ENCODE results near the gene RBFOX1. TPM values are rescaled to one million over a fixed set of nuclear protein-coding genes. Genes with fewer than 3 reads are reported as not detected.
A peak's percentile ranks its signal among the peaks of the same experiment; 100 is the strongest.

The RBFOX1 gene
- total RNA-seq (10 to 100 TPM; 47.4 to 71.7 TPM), polyA plus RNA-seq (ENCODE audit: insufficient read length in 2 of 2) (100 to 1,000 TPM; 165 to 169 TPM)
- long read RNA-seq, donor 1, partial matches to known transcripts, result 46 of 48 reads
- long read RNA-seq, donor 1, other reads (novel, unspliced or antisense), result 0 of 48 reads
- long read RNA-seq, donor 2, result 0 reads
- long read RNA-seq, donor 3, partial matches to known transcripts, result 0 of 1 reads
- long read RNA-seq, donor 3, other reads (novel, unspliced or antisense), result 0 of 1 reads
- long read RNA-seq, donor 4, result 0 reads

DNA sequence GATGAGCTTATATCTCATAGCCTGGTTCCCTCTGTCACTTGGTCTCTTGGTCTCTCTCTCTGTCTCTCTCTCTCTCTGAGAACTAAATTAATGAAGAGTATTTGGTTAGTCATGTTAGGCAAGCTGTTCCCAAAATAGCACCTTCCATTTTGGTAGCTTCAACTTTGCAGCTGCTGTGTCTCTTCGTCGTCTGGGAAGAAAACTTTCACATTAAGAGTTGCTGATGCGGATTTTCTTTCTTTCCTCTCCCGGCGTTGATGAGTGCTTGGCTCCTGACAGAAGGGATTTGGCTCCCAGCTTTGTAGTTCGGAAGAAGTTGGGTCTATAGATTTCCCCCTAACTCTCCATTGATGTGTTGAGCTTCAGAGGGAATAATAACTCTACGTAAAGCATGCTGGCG lies at the start of gene RBFOX1:
Gene RBFOX1, plus strand, starts transcription at position 235 of the 400 bp plus-strand sequence.
- no peak for DNase-seq (ENCODE audit: low read depth in 4 of 6, low spot score in 6 of 6)
- no peaks in the 10 kb centered on the region for H3K4me1 ChIP-seq (ENCODE audit: control insufficient read depth, insufficient read depth, low read length)
- no peaks in the 10 kb centered on the region for H3K27me3 ChIP-seq (ENCODE audit: control insufficient read depth, insufficient read depth, low read length)
- H3K36me3 ChIP-seq (ENCODE audit: control insufficient read depth, insufficient read depth, low read length), result no peaks in the 10 kb centered on the region
- no peak within 1 kb of the TSS for H3K4me3 ChIP-seq (ENCODE audit: low read depth, low read length)
- 77% methylated on average over 4 of the region's 8 CpGs for WGBS (ENCODE audit: insufficient coverage)
- H3K9me3 ChIP-seq (ENCODE audit: control insufficient read depth, insufficient read depth, low read length), result no peaks in the 10 kb centered on the region
- no peak within 1 kb of the TSS for H3K27ac ChIP-seq (ENCODE audit: low read depth, low read length)

GRCh38 chr16:7284780-7285179 lies 47.9 kb upstream of the RBFOX1 start:
- Histone ChIP-seq H3K36me3 (ENCODE audit: control insufficient read depth, insufficient read depth, low read length) (no peaks in the 10 kb centered on the region), H3K4me3 (ENCODE audit: low read depth, low read length) (no peak overlapping the region), H3K27me3 (ENCODE audit: control insufficient read depth, insufficient read depth, low read length) (no peaks in the 10 kb centered on the region), H3K4me1 (ENCODE audit: control insufficient read depth, insufficient read depth, low read length) (no peaks in the 10 kb centered on the region), H3K9me3 (ENCODE audit: control insufficient read depth, insufficient read depth, low read length) (no peaks in the 10 kb centered on the region), H3K27ac (ENCODE audit: low read depth, low read length) (no peak overlapping the region)
- 82% methylated on average over 3 of the region's 4 CpGs for WGBS (ENCODE audit: insufficient coverage)
- no peak for DNase-seq (ENCODE audit: low read depth in 4 of 6, low spot score in 6 of 6)

DNA sequence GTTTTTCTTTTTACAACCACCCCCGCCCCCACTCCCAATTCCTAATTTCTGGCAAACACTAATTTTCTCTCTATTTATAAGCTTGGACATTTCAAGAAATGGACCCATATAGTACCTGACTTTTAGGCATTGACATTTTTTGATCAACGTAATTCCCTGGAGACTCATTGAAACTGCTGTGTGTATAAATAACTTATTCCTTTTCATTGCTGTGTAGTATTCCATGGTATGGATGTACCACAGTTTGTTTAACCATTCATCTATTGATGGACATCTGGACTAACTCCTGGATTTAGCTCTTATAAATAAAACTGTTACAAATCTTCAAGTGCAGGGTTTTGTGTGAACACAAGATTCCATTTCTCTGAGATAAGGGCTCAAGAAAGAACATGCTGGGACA lies 47.1 kb upstream of the RBFOX1 start:
- Histone ChIP-seq H3K36me3 (ENCODE audit: control insufficient read depth, insufficient read depth, low read length) (no peaks in the 10 kb centered on the region), H3K4me1 (ENCODE audit: control insufficient read depth, insufficient read depth, low read length) (no peaks in the 10 kb centered on the region), H3K27me3 (ENCODE audit: control insufficient read depth, insufficient read depth, low read length) (no peaks in the 10 kb centered on the region), H3K27ac (ENCODE audit: low read depth, low read length) (no peak overlapping the region), H3K4me3 (ENCODE audit: low read depth, low read length) (no peak overlapping the region), H3K9me3 (ENCODE audit: control insufficient read depth, insufficient read depth, low read length) (no peaks in the 10 kb centered on the region)
- WGBS (ENCODE audit: insufficient coverage), result 100% methylated on average over 1 of the region's 2 CpGs
- DNase-seq (ENCODE audit: low read depth in 4 of 6, low spot score in 6 of 6), result no peak

DNA sequence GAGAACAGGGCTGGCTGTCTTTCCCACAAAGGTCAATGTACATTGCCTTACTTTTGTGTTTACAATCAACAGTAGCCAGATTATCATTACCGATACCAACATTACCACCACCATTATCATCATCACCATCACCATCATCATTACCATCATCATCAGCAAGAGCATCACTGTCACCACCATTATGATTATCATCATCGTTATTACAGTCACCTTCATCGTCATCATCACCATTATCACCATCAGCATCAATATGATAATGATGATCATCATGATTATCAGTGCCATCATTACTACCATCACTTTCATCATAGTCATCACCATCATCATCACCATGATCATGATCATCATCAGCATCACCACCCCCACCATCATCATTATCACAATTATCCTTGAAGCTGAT lies 43.3 kb upstream of the RBFOX1 start:
- no peaks in the 10 kb centered on the region for H3K36me3 ChIP-seq (ENCODE audit: control insufficient read depth, insufficient read depth, low read length)
- DNase-seq (ENCODE audit: low read depth in 4 of 6, low spot score in 6 of 6), result no peak
- no peak overlapping the region for H3K27ac ChIP-seq (ENCODE audit: low read depth, low read length)
- H3K4me3 ChIP-seq (ENCODE audit: low read depth, low read length), result no peak overlapping the region
- WGBS (ENCODE audit: insufficient coverage), result 96% methylated on average over 3 of the region's 3 CpGs
- no peaks in the 10 kb centered on the region for H3K27me3 ChIP-seq (ENCODE audit: control insufficient read depth, insufficient read depth, low read length)
- no peaks in the 10 kb centered on the region for H3K9me3 ChIP-seq (ENCODE audit: control insufficient read depth, insufficient read depth, low read length)
- no peaks in the 10 kb centered on the region for H3K4me1 ChIP-seq (ENCODE audit: control insufficient read depth, insufficient read depth, low read length)

DNA sequence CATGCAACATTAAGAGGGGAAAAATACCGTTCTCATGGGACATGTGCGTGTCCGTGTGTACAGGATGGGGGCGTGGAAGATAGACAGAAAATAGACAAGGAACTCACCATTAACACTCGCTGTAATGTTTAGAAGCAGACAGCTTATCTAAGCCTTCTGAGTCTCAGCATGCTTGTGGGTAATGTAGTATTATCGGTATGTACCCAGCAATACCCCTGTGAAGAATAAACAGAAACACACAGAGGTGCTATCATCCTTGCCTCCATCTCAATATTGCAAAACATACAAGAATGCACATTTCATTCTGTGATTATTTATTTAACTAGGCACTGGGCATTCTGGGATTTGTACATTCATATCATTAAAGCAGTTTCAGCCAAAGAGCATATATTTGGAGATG lies 42.0 kb upstream of the RBFOX1 start:
- Histone ChIP-seq H3K27me3 (ENCODE audit: control insufficient read depth, insufficient read depth, low read length) (no peaks in the 10 kb centered on the region), H3K9me3 (ENCODE audit: control insufficient read depth, insufficient read depth, low read length) (no peaks in the 10 kb centered on the region), H3K27ac (ENCODE audit: low read depth, low read length) (no peak overlapping the region), H3K4me1 (ENCODE audit: control insufficient read depth, insufficient read depth, low read length) (no peaks in the 10 kb centered on the region), H3K36me3 (ENCODE audit: control insufficient read depth, insufficient read depth, low read length) (no peaks in the 10 kb centered on the region), H3K4me3 (ENCODE audit: low read depth, low read length) (no peak overlapping the region)
- WGBS (ENCODE audit: insufficient coverage), result no CpG with 5 or more reads among the region's 6 CpGs
- peak in 1 of 6 donors; percentile 67 for DNase-seq (ENCODE audit: low read depth in 4 of 6, low spot score in 6 of 6)

DNA sequence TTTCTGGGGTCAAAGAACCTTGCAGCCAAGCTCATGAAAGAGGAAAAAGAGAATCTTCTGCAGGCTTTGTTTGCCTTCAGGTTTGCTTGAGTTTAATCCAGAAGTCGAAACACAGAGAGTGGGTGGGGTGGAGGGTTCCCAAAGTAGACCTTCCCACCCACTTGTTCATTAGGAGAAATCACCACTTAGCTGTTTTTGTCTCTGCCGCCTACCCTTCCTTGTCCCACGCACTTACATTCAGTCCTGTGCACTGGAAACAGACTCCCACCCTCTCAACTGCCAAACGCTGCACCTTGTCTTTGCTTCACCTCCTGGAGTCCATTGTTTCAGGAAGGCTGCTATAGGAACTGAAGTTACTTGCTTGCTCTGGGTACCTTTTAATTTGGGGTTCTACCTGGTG lies 38.6 kb upstream of the RBFOX1 start:
- Histone ChIP-seq H3K4me1 (ENCODE audit: control insufficient read depth, insufficient read depth, low read length) (no peaks in the 10 kb centered on the region), H3K36me3 (ENCODE audit: control insufficient read depth, insufficient read depth, low read length) (no peaks in the 10 kb centered on the region), H3K9me3 (ENCODE audit: control insufficient read depth, insufficient read depth, low read length) (no peaks in the 10 kb centered on the region), H3K4me3 (ENCODE audit: low read depth, low read length) (no peak overlapping the region), H3K27me3 (ENCODE audit: control insufficient read depth, insufficient read depth, low read length) (no peaks in the 10 kb centered on the region), H3K27ac (ENCODE audit: low read depth, low read length) (no peak overlapping the region)
- DNase-seq (ENCODE audit: low read depth in 4 of 6, low spot score in 6 of 6), result no peak
- 74% methylated on average over 3 of the region's 4 CpGs for WGBS (ENCODE audit: insufficient coverage)

DNA sequence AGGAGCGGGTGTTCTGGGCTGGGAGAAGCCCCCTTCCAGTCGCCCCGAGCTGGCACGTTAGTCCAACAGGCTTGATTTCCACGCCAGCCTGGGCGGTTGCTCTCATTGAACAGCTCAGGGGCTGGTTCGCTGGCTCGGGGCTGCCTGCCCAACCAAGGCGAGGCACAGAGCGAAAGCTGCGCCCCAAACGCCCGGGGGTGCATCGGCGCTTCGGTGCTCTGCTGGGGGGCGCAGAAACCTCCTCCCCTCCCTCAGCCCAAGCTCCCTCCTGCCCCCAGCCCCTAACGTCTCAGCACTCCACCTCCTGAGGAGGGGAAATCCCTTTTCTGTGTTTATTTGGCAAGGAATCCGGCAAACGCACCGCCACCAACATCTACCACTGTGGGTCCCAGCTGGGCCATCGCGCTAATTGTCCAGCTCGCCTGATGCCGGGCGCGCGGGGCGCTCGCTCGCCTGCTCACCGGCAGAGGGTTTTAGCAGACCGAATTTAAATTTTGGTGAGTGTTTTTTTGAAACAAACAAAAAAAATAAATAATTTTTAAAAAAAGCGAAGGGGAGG lies 29.5 kb upstream of the RBFOX1 start:
- H3K27me3 ChIP-seq (ENCODE audit: control insufficient read depth, insufficient read depth, low read length), result peaks cover 19% of the 10 kb centered on the region
- peak overlapping the region; percentile 36 for H3K4me3 ChIP-seq (ENCODE audit: low read depth, low read length)
- WGBS (ENCODE audit: insufficient coverage), result 0% methylated on average over 12 of the region's 34 CpGs
- H3K4me1 ChIP-seq (ENCODE audit: control insufficient read depth, insufficient read depth, low read length), result peaks cover 13% of the 10 kb centered on the region
- peak in 2 of 6 donors; percentile 74 to 93 for DNase-seq (ENCODE audit: low read depth in 4 of 6, low spot score in 6 of 6)
- no peaks in the 10 kb centered on the region for H3K9me3 ChIP-seq (ENCODE audit: control insufficient read depth, insufficient read depth, low read length)
- H3K36me3 ChIP-seq (ENCODE audit: control insufficient read depth, insufficient read depth, low read length), result no peaks in the 10 kb centered on the region
- H3K27ac ChIP-seq (ENCODE audit: low read depth, low read length), result no peak overlapping the region

GRCh38 chr16:7303660-7304200 lies 28.9 kb upstream of the RBFOX1 start:
- 0% methylated on average over 15 of the region's 20 CpGs for WGBS (ENCODE audit: insufficient coverage)
- Histone ChIP-seq H3K27ac (ENCODE audit: low read depth, low read length) (peak overlapping the region; percentile 51), H3K4me1 (ENCODE audit: control insufficient read depth, insufficient read depth, low read length) (peaks cover 13% of the 10 kb centered on the region), H3K9me3 (ENCODE audit: control insufficient read depth, insufficient read depth, low read length) (no peaks in the 10 kb centered on the region), H3K4me3 (ENCODE audit: low read depth, low read length) (peak overlapping the region; percentile 36), H3K36me3 (ENCODE audit: control insufficient read depth, insufficient read depth, low read length) (no peaks in the 10 kb centered on the region), H3K27me3 (ENCODE audit: control insufficient read depth, insufficient read depth, low read length) (peaks cover 19% of the 10 kb centered on the region)
- peak in 2 of 6 donors; percentile 36 to 92 for DNase-seq (ENCODE audit: low read depth in 4 of 6, low spot score in 6 of 6)

GRCh38 chr16:7304279-7304678 lies 28.4 kb upstream of the RBFOX1 start:
- WGBS (ENCODE audit: insufficient coverage), result 1% methylated on average over 27 of the region's 27 CpGs
- no peaks in the 10 kb centered on the region for H3K9me3 ChIP-seq (ENCODE audit: control insufficient read depth, insufficient read depth, low read length)
- H3K4me1 ChIP-seq (ENCODE audit: control insufficient read depth, insufficient read depth, low read length), result peaks cover 16% of the 10 kb centered on the region
- H3K4me3 ChIP-seq (ENCODE audit: low read depth, low read length), result peak overlapping the region; percentile 36
- peaks cover 19% of the 10 kb centered on the region for H3K27me3 ChIP-seq (ENCODE audit: control insufficient read depth, insufficient read depth, low read length)
- no peaks in the 10 kb centered on the region for H3K36me3 ChIP-seq (ENCODE audit: control insufficient read depth, insufficient read depth, low read length)
- peak in 1 of 6 donors; percentile 77 for DNase-seq (ENCODE audit: low read depth in 4 of 6, low spot score in 6 of 6)
- peak overlapping the region; percentile 51 for H3K27ac ChIP-seq (ENCODE audit: low read depth, low read length)

DNA sequence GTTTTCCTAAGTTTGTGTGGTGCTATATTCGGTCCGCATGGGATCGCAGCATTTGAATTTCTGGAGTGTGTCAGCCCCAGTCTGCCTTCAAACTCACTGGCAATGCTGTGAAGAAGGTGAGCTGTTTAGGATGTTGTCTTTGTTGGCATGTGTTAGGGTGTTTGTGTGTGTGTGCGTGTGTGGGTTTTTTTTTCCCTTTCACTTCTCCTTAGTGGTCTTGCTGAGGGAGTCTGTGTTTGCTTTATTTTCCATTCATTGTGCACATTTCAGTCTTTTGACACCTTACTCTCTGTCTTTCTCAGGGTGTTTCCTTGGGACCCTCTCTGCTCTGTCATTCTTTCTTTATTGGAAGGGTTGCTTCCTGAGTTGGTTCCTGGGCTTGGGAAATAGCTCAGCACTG lies 27.7 kb upstream of the RBFOX1 start:
- H3K4me1 ChIP-seq (ENCODE audit: control insufficient read depth, insufficient read depth, low read length), result peaks cover 21% of the 10 kb centered on the region
- H3K9me3 ChIP-seq (ENCODE audit: control insufficient read depth, insufficient read depth, low read length), result no peaks in the 10 kb centered on the region
- no peaks in the 10 kb centered on the region for H3K36me3 ChIP-seq (ENCODE audit: control insufficient read depth, insufficient read depth, low read length)
- peak overlapping the region; percentile 36 for H3K4me3 ChIP-seq (ENCODE audit: low read depth, low read length)
- 15% methylated on average over 3 of the region's 4 CpGs for WGBS (ENCODE audit: insufficient coverage)
- no peak overlapping the region for H3K27ac ChIP-seq (ENCODE audit: low read depth, low read length)
- peaks cover 19% of the 10 kb centered on the region for H3K27me3 ChIP-seq (ENCODE audit: control insufficient read depth, insufficient read depth, low read length)
- peak in 1 of 6 donors; percentile 84 for DNase-seq (ENCODE audit: low read depth in 4 of 6, low spot score in 6 of 6)
